GM18517 (cell line): ENCODE results near the gene BCHE.
"Not testable (repeated sequence)": the region's sequence is repeated elsewhere in the genome, so short reads cannot be mapped to it uniquely, and the experiment has no call there.

Experiments used
- ATAC-seq: cut with Tn5 transposase; IDR thresholded peaks from one replicate; pipeline ENCODE4 v1.9.1; 2021; ENCODE audit warnings: mild to moderate bottlenecking, moderate library complexity; ENCODE audit not compliant: unreplicated experiment

Gene BCHE

GRCh38 chr3:165817160-165817709 lies 20.0 kb downstream of the BCHE start:
- ATAC-seq = no peak

GRCh38 chr3:165816209-165816608 lies 21.0 kb downstream of the BCHE start:
- no peak for ATAC-seq

GRCh38 chr3:165815682-165816081 lies 21.5 kb downstream of the BCHE start:
- no peak for ATAC-seq

GRCh38 chr3:165814380-165814779 lies 22.8 kb downstream of the BCHE start:
- no peak for ATAC-seq

- ATAC-seq = not testable (repeated sequence)
These were observed 29.3 kb downstream of the BCHE start for GRCh38 chr3:165807937-165808336.

- ATAC-seq = peak; percentile 81
These were observed 31.2 kb downstream of the BCHE start for GRCh38 chr3:165805946-165806561.

GRCh38 chr3:165803471-165803870 lies 33.8 kb downstream of the BCHE start:
- no peak for ATAC-seq

- peak; percentile 42 for ATAC-seq
These were observed 36.3 kb downstream of the BCHE start for GRCh38 chr3:165800970-165801369.

- ATAC-seq = no peak
These were observed 38.2 kb downstream of the BCHE start for GRCh38 chr3:165799026-165799425.

- ATAC-seq = no peak
These were observed 39.7 kb downstream of the BCHE start for GRCh38 chr3:165797551-165797950.

GRCh38 chr3:165796701-165797100 lies 40.5 kb downstream of the BCHE start:
- ATAC-seq = no peak

- ATAC-seq = no peak
These were observed 48.7 kb downstream of the BCHE start for GRCh38 chr3:165788531-165788930.

GRCh38 chr3:165786013-165786412 lies 51.2 kb downstream of the BCHE start:
- no peak for ATAC-seq

- ATAC-seq = no peak
These were observed 52.9 kb downstream of the BCHE start for GRCh38 chr3:165784337-165784736.

GRCh38 chr3:165783383-165783782 lies 53.8 kb downstream of the BCHE start:
- no peak for ATAC-seq

GRCh38 chr3:165778891-165779290 lies 58.3 kb downstream of the BCHE start:
- no peak for ATAC-seq

GRCh38 chr3:165778456-165778855 lies 58.8 kb downstream of the BCHE start:
- ATAC-seq = no peak

- ATAC-seq = no peak
These were observed 61.4 kb downstream of the BCHE start for GRCh38 chr3:165775824-165776223.

GRCh38 chr3:165770781-165771180 lies 66.4 kb downstream of the BCHE start:
- no peak for ATAC-seq

GRCh38 chr3:165768680-165769079 lies 68.5 kb downstream of the BCHE start:
- ATAC-seq = no peak

GRCh38 chr3:165759041-165759440 lies 78.2 kb downstream of the BCHE start:
- no peak for ATAC-seq

- ATAC-seq = no peak
These were observed 81.7 kb downstream of the BCHE start for GRCh38 chr3:165755571-165755970.
